HG03432 (cell line): Measurements from ENCODE around the gene KHDC1.
"Not testable (repeated sequence)": the region's sequence is repeated elsewhere in the genome, so short reads cannot be mapped to it uniquely, and the experiment has no call there.

Experiments used
- ATAC-seq: cut with Tn5 transposase; IDR thresholded peaks from one replicate; pipeline ENCODE4 v1.9.1; 2021; ENCODE audit warnings: mild to moderate bottlenecking, moderate library complexity; ENCODE audit not compliant: unreplicated experiment

KHDC1 gene

DNA sequence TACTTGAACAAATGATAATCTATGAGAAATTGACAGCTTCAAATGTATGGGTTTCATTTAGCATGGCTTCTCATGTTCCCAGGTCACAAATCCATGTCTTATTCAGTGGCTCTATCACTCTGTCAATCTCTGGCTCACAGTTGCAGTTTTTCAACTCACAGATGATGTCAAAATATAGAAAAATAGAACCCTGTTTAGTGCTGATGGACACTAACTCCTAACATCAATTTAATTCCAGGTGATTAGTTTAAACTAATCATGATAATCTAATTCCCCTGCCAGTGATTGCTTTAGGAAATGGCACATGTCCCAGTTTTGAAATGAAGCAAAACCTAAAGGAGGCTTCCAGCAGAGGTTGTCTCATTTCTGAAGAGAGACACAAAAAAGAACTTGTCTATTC, 13.0 kb downstream of the KHDC1 start:
- ATAC-seq, result no peak

DNA sequence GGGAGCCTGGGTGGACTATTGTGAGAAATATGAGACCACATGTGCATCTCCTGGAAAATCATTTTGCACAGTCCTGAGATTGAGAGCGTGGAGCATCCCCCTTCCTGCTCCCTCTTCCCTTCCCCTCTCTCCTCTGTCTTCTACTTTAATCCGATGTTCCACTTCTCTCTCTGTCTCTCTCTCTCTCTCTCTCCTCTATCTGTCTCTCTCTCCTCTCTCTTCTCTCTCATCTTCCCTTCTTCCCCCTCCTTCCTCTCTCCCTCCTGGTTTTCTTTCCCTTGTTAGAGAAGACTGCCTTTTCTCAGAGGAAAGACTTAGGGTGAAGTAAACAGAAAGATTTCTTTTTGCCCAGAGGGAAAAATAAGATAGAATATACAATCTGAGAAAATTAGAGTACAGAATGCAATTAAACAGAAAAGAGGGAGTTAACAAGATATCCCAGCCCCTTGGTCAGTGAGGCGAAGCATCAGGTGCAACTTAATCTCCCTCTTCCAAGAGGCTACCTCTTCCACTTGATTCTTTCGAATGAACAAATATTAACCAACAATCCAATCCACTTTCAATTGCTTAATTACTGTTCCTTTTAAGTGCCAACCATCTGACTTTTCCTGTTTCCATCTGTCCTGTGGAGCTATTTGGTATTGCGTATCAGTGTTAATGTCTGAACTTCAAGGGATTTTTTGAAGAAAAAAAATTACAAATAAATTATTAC, 14.6 kb downstream of the KHDC1 start:
- ATAC-seq, result no peak

DNA sequence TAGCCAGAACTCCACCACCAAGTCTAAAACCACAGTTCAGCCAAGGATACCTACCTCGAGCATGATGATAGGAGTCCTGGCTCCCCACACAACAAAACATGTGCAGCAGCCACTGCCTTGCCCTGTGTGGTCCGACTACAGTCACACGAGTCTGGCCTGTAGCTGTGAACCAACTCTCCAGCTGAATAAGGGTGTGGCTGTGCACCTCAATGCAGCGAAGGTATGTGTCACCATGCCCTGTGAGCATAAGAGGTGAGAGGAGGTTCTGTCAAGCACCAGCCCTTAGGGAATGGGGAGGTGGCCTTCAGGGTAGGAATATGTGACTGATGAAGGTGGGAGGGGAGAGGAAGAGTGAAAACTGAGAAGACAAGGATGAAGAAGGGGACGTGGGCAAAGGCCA, 21.0 kb downstream of the KHDC1 start:
- ATAC-seq, result no peak

DNA sequence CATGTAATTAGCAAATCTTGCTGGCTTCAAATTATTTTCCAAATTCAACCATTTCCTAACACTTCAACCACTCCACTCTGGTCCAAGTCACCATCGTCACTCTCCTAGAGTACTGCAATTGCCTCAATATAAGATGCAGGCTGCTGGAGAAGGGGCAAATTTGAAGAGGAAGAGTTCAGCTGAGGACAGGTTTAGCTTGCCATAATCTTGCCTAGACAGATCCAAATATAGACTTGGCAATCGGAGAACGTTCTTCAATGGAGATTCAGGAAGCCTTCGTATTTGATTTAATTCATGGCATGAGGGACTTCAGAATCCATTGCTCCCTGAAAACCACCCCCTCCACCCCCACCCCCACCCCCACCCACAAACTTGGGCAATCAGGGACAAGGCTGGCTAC, 22.3 kb downstream of the KHDC1 start:
- no peak for ATAC-seq

DNA sequence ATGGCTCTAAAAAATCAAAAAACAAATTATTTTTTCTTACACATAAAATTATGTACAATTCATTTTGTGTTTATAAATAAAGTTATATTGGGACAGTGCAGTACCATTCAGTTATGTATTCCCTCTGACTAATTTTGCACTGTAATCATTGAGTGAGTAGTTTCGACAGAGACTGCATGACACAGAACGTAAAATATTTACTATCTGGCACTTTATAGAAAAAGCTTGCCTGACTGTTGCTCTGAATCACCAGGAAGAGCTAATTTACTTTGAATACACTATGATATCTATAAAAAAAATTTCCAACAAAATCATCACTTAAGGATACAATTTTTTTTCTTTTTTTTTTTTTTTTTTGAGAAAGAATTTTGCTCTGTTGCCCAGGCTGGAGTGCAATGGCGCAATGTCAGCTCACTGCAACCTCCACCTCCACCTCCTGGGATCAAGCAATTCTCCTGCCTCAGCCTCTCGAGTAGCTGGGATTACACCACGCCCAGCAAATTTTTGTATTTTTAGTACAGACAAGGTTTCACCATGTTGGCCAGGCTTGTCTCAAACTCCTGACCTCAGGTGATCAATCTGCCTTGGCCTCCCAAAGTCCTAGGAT, 26.7 kb downstream of the KHDC1 start:
- ATAC-seq, result no peak

DNA sequence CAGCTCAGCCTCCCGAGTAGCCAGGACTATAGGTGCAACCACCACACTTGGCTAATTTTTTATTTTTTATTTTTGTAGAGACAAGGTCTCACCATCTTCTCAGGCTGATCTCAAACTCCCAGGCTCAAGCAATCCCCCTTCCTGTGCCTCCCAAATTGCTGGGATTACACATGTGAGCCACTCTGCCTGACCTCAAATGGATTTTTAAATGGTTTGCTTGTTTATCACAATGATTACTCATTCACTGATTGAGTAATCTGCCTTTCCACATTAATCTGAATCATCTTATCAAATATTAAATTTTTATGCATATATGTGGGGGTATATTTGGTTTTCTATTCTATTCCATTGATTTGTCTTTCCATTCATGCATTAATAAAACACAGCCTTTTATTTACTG, 28.3 kb downstream of the KHDC1 start:
- ATAC-seq, result no peak

DNA sequence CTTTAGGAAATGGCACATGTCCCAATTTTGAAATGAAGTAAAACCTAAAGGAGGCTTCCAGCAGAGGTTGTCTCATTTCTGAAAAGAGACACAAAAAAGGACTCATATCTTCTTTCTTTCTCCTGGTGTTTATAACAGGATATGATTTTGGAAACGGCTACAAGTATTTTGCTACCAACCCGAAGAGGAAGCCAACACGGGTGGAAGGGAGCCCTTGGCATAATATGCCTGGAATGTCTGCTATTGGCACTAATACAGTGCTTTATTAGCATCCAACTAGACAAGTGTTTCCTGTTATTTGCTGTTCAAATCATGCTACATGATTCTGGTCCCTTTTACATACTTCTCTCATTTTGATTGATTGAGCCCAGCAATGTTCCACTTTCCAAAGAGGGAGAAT, 29.0 kb downstream of the KHDC1 start:
- not testable (repeated sequence) for ATAC-seq

DNA sequence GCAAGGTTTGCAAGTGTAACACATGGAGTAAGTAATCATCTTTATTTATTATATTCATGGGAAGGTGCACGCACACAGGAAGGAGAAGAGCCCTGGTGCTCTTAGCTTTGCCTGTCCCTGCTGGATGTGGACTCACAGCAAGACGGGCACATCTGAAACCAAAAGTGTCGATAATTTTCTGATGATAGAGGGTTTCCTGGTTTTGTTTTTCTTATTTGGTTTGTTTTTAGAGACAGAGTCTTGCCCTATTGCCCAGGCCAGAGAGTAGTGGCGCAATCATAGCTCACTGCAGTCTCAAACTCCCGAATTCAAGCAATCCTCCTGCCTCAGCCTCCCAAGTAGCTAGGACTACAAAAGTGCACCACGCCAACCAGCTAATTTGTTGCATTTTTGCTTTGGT, 29.9 kb downstream of the KHDC1 start:
- ATAC-seq, result no peak

DNA sequence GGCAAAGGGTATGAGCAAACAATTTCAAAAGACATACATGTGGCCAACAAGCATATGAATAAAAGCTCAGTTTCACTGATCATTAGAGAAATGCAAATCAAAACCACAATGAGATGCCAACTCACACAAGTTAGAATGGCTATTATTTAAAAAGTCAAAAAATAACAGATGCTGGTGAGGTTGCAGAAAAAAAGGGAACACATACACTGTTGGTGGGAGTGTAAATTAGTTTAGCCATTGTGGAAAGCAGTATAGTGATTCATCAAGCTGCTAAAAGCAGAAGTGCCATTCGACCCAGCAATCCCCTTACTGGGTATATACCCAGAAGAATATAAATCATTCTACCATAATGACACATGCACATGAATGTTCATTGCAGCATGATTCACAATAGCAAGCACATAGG, 31.0 kb downstream of the KHDC1 start:
- ATAC-seq, result peak; percentile 67

DNA sequence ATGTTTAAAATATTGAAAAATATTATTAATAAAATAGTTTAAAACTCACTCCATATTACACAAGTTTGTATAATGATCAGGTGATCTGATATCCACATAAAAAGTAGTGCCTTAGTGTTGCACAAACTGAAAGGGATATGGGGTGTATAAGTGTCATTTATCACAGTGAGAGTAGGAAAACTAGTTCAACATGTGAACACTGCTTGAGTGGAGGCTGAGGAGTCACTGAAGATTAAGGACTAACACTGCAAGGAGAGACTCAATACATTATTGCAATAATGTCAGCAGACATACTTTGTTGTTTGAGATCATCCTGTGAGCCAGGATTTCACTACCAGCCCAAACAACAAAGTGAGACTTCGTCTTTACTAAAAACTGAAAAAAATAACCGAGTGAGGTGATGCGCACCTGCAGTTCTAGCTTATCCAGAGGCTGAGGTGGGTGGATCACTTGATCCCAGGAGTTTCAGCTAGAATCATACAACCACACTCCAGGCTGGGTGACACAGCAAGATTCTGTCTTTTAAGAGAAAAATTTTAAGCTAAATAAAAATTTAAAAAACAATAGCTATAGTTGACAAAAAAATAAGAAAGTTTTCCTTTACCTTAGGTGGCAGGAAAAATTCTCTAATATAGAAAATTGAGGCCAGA, 35.3 kb downstream of the KHDC1 start:
- no peak for ATAC-seq

DNA sequence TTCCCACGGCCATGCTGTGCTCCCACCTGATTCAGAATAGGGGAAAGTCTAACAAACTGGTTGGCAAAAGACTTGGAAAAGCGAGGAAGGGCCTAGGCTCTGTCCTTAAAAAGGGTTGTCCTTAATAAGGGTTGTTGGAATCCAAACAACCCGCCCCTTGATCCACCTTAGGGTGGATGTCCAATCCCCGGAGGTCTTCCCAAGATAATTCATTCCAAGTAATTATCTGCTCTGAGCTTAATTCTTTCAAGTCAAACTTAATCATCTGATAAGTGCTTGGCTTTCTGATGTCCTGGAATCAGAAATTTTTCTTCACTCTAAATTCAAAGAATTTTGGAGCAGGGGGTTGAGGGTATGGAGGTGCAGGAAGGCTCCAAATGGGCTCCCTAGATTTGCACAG, 37.6 kb downstream of the KHDC1 start, which contains the start of gene KHDC1L:
Gene KHDC1L, minus strand, starts transcription at position 101 of the 400 bp plus-strand sequence. Its CDS starts 88 bp downstream, at position 13.
- ATAC-seq, result no peak

DNA sequence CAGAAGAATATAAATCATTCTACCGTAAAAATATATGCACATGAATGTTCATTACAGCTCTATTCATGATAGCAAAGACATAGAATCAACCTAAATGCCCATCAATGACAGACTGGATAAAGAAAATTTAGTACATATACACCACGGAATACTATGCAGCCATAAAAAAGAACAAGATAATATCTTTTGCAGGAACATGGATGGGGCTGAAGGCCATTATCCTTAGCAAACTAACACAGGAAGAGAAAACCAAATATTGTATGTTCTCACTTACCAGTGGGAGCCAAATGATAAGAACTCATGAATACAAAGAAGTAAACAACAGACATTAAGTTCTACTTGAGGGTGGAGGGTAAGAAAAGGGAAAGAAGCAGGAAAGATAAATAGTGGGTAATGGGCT, 46.1 kb downstream of the KHDC1 start:
- ATAC-seq, result no peak

DNA sequence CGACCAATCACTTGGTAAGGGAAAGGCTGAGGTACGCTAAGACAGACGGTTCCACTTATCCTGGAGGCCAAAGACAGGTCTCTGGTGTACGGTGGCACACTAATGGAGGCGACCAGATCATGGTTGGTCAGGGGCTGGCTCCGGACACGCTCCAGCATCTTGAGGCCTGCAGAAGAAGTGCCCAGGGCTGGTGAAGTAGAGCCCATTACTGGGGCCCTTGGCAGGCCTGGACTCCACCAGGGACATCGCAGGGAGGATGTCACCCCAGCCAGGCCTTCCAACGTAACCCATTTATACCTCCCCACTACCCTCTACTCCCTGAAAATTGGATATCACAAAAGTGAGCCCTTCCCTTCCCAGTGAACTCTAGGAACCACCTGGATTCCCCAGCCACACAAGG, 53.9 kb downstream of the KHDC1 start:
- no peak for ATAC-seq

DNA sequence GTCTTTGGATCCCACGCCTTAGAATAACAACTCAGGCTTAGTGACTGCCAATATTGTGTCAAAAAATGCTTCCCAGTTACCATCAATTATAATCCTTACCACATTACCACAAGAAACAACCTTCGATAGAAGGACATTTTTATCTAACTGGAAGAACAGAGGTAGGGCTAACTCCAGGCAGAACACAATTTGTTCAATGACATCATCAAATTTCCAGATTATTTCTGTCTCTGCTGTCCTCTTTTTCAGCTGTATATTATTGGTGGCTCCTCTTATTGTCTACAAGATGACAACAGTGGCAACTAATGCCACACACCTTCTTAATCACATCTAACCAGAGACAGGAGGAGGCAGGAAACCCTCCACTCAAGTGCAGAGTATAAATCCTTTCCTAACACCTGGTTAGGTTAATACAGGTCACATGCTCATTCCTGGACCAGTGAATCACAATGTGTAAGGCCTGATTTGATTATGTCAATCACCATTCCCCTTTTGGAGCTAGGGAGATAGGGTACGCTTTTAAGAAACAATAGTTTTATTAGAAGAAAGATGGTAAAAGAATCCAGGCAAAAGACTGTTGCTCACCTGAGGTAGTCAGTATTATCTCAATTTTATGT, 55.7 kb downstream of the KHDC1 start:
- no peak for ATAC-seq

DNA sequence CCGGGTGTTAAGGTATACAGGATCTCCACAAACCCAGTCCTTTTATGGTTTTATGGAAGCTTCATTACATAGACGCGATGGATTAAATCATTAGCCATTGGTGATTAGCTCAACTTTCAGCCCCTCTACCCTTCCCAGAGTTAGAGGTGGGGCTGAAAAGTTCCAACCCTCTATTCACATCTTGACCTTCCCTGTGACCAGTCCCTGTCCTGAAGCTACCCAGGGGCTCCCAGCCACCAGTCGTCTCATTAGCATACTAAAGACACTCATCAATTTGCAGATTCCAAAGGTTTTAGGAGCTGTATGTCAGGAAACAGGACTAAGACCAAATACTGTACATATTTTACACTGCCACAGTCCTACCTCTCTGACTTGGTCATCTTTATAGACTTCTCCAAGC, 58.7 kb downstream of the KHDC1 start:
- no peak for ATAC-seq

DNA sequence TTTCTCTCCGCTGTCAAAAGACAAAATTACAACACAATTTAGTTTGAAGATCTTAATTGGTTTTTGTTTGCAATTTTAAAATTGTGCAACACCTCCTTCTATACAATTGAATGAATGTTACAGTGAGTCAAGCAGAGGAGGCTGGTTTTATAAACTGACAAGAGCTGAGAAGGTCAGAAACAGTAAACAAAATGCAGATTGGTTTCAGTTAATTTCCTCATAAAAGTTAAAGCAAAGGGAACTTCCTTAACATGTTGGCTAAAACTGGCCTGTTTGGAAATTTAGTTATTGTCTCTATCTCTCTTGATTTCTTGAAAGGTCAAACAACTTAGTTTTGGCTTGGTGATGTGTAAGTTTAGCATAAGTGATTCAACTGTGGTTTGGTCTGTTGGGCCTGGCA, 59.9 kb downstream of the KHDC1 start:
- ATAC-seq, result no peak

DNA sequence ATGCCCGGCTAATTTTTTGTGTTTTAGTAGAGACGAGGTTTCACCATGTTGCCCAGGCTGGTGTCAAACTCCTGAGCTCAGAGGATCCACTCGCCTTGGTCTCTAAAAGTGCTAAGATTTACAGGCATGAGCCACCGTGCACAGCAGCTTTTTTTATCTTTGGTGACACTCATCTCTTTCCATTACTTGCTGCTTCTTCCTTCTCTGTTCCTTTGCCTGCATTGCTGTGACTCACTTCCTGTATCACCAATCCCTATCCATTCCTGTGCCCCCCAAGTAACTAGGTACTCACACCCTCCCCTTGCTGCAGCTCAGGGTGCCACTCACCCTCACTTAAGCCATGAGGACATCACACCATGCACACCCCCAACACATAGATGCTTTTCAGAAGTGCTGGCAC, 62.3 kb downstream of the KHDC1 start:
- ATAC-seq, result no peak

DNA sequence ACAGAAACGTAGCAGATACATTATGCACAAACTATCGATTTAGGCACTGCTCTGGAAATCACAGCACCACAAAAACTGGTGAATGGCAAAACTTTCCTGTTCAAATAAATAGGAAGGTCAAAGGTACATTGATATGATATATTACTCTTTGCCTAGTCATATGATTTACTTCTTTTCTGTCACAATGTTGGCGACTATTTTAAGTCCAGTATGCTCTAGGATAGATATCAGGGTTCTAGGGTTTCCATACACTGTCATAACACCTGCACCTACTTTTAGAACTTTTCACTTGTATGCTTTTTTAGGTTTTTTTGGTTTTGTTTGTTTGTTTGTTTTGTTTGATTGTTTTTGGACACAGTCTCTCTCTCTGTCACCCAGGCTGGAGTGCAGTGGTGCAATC, 62.7 kb downstream of the KHDC1 start:
- ATAC-seq, result no peak

DNA sequence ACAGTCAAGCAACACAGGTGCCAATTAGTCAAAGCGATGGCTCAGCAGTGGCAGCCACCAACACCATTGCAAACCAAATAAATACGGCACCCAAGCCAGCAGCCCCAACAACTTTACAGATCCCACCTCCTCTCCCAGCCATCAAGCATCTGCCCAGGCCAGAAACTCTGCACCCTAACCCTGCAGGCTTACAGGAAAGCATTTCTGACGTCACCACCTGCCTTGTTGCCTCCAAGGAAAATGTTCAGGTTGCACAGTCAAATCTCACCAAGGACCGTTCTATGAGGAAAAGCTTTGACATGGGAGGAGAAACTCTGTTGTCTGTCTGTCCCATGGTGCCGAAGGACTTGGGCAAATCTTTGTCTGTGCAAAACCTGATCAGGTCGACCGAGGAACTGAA, 68.3 kb downstream of the KHDC1 start:
- ATAC-seq, result no peak

DNA sequence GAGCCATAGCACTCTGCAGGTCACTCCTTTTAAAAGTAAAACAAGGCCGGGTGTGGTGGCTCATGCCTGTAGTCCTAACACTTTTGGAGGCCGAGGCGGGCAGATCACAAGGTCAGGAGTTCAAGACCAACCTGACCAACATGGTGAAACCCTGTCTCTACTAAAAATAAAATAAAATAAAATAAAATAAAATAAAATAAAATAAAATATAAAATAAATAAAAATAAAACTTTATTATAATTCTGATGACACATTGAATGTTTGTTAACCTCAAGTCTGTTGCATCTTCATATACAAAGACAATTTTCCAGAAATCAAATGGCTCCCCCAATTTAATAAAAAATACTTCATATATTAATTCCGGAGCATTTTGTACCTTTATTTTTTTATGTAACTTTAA, 69.7 kb downstream of the KHDC1 start:
- not testable (repeated sequence) for ATAC-seq
